ENCODE measurements around the gene ROR2. TPM values are rescaled to one million over a fixed set of nuclear protein-coding genes. Genes with fewer than 3 reads are reported as not detected.

ROR2 gene
- total and polyA plus RNA-seq, 2 experiments from 2014 or later: 8.1 to 18.8 TPM

DNA sequence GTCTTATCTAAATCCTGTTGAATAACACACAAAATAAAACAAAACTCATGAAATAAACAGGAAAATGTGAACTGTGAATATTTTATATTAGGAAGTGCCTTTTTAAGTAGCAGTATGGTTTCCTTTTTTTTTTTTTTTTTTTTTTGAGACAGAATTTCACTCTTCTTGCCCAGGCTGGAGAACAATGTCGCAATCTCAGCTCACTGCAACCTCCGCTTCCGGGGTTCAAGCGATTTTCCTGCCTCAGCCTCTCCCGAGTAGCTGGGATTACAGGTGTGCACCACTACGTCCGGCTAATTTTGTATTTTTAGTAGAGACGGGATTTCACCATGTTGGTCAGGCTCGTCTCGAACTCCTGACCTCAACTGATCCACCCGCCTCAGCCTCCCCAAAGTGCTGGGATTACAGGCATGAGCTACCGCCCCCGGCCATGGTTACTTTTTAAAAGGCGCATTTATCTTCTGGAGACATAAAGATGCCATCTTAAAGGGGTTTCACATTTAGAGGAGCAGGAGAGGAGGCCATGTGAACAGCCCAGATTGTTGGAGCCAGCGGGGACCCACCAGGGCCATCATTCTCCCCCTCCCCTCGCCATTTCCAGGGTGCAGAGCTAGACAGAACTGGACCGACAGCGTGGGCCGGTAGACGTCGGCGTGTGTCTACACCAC, 64.1 kb downstream of the ROR2 start:
- Mint-ChIP-seq H3K4me3 (peak overlapping the region; percentile 59), H3K9me3 (no peaks in the 10 kb centered on the region), H3K27ac (no peak overlapping the region), H3K4me1 (peaks cover 45% of the 10 kb centered on the region), H3K36me3 (ENCODE audit: low read depth) (peaks cover 8% of the 10 kb centered on the region), H3K27me3 (ENCODE audit: insufficient read depth, low read depth, poor library complexity) (peaks cover 49% of the 10 kb centered on the region)
- Histone ChIP-seq H3K4me3 (peak overlapping the region; percentile 36; the same call in 1 of the 2 replicates), H3K79me2 (replicated peaks; ENCODE audit: insufficient read depth) (no peaks in the 10 kb centered on the region), H3K9me2 (ENCODE audit: insufficient read depth) (no peaks in the 10 kb centered on the region), H3F3A (replicated peaks; ENCODE audit: low read depth) (no peaks in the 10 kb centered on the region), H3K4me1 (ENCODE audit: insufficient read depth) (peaks cover 44% of the 10 kb centered on the region), H3K36me3 (ENCODE audit: insufficient read depth) (no peaks in the 10 kb centered on the region), H2AFZ (no peak overlapping the region), H4K20me1 (replicated peaks; ENCODE audit: insufficient read depth) (0 out of 2 replicates have a peak, but pooled peaks cover 2% of the 10 kb centered on the region), H3K27me3 (ENCODE audit: insufficient read depth) (peaks cover 35% of the 10 kb centered on the region), H3K27ac (ENCODE audit: low read depth) (no peak overlapping the region), H3K4me2 (peak overlapping the region; percentile 59)
- ATAC-seq (peak; percentile 20), DNase-seq (ENCODE audit: low spot score) (no peak)
- TF ChIP-seq, protein P1, sequence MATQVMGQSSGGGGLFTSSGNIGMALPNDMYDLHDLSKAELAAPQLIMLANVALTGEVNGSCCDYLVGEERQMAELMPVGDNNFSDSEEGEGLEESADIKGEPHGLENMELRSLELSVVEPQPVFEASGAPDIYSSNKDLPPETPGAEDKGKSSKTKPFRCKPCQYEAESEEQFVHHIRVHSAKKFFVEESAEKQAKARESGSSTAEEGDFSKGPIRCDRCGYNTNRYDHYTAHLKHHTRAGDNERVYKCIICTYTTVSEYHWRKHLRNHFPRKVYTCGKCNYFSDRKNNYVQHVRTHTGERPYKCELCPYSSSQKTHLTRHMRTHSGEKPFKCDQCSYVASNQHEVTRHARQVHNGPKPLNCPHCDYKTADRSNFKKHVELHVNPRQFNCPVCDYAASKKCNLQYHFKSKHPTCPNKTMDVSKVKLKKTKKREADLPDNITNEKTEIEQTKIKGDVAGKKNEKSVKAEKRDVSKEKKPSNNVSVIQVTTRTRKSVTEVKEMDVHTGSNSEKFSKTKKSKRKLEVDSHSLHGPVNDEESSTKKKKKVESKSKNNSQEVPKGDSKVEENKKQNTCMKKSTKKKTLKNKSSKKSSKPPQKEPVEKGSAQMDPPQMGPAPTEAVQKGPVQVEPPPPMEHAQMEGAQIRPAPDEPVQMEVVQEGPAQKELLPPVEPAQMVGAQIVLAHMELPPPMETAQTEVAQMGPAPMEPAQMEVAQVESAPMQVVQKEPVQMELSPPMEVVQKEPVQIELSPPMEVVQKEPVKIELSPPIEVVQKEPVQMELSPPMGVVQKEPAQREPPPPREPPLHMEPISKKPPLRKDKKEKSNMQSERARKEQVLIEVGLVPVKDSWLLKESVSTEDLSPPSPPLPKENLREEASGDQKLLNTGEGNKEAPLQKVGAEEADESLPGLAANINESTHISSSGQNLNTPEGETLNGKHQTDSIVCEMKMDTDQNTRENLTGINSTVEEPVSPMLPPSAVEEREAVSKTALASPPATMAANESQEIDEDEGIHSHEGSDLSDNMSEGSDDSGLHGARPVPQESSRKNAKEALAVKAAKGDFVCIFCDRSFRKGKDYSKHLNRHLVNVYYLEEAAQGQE (IDR thresholded peaks at IDR 0.05; ENCODE audit: unreplicated experiment): no peak
- TF ChIP-seq CREB1 (CRISPR knock-in tag; IDR thresholded peaks at IDR 0.05; ENCODE audit: low read depth): no peak
- TF ChIP-seq, protein P2, sequence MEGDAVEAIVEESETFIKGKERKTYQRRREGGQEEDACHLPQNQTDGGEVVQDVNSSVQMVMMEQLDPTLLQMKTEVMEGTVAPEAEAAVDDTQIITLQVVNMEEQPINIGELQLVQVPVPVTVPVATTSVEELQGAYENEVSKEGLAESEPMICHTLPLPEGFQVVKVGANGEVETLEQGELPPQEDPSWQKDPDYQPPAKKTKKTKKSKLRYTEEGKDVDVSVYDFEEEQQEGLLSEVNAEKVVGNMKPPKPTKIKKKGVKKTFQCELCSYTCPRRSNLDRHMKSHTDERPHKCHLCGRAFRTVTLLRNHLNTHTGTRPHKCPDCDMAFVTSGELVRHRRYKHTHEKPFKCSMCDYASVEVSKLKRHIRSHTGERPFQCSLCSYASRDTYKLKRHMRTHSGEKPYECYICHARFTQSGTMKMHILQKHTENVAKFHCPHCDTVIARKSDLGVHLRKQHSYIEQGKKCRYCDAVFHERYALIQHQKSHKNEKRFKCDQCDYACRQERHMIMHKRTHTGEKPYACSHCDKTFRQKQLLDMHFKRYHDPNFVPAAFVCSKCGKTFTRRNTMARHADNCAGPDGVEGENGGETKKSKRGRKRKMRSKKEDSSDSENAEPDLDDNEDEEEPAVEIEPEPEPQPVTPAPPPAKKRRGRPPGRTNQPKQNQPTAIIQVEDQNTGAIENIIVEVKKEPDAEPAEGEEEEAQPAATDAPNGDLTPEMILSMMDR (conservative IDR thresholded peaks at IDR 0.05; ENCODE audit: low read depth in 2 of 2): no peak
- no peak for TF ChIP-seq POLR2AphosphoS5 (IDR thresholded peaks at IDR 0.05; ENCODE audit: low read depth)

DNA sequence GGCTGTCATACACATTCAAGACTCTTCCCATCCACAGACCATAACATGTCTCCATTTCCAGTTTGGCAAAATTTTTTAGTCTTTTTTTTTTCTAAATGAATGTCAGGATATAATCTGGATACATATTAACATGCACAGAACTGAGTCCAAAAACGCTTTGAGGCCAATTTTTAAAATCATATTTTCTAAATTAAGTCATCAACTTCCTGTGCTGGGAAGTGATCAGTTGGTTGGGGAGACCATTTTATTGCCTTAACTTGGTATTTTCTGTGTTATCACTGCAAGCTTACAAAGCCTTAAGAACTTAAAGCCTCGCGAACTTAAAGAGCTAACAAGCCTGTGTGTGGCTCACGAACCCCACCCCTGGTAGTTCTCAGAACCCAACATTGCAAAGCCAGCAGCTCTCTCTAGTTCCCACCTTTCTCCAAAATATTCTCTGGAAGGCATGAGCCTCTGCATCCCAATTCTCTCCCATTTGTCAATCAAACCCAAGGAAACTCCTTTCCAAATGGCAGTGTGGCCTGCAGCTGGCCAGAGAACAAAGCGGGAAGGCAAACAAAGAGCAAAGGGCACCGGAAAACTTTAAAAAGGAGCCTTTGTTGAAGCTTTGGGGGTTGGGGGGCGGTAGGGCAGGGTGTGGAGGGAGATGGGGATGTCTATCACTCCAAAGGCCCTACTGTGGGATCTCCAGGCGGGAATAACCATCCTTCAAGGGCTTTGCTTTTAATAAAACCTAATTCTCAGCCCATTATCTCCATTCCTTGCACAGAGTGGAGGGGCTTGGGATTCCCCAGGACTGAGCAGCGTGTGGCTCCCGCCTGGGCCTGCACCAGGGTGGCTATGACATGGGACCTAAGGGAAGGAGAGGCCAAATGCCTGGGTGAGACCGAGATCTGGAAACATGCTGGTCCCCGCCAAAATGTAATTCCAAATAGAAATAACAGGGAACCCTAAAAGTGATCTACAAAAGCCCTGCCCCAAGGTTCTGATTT, 65.0 kb downstream of the ROR2 start:
- Histone ChIP-seq H3K9me2 (ENCODE audit: insufficient read depth) (0 out of 2 replicates have a peak, but pooled peaks cover 6% of the 10 kb centered on the region), H3K79me2 (replicated peaks; ENCODE audit: insufficient read depth) (no peaks in the 10 kb centered on the region), H3K27me3 (ENCODE audit: insufficient read depth) (peaks cover 35% of the 10 kb centered on the region), H3K4me1 (ENCODE audit: insufficient read depth) (peaks cover 35% of the 10 kb centered on the region), H4K20me1 (replicated peaks; ENCODE audit: insufficient read depth) (0 out of 2 replicates have a peak, but pooled peaks cover 2% of the 10 kb centered on the region), H3K27ac (ENCODE audit: low read depth) (no peak overlapping the region), H3K4me3 (0 out of 2 replicates have a peak overlapping the region, but pooled peaks have one; percentile 8), H2AFZ (no peak overlapping the region), H3K4me2 (peak overlapping the region; percentile 59), H3F3A (replicated peaks; ENCODE audit: low read depth) (no peaks in the 10 kb centered on the region), H3K36me3 (ENCODE audit: insufficient read depth) (no peaks in the 10 kb centered on the region)
- Mint-ChIP-seq H3K27me3 (ENCODE audit: insufficient read depth, low read depth, poor library complexity) (peaks cover 49% of the 10 kb centered on the region), H3K36me3 (ENCODE audit: low read depth) (peaks cover 8% of the 10 kb centered on the region), H3K9me3 (no peaks in the 10 kb centered on the region), H3K27ac (no peak overlapping the region), H3K4me1 (peaks cover 37% of the 10 kb centered on the region), H3K4me3 (peak overlapping the region; percentile 34; the same call in 2 of the 3 replicates)
- peak; percentile 58 for ATAC-seq
- TF ChIP-seq, protein P1 (IDR thresholded peaks at IDR 0.05; ENCODE audit: unreplicated experiment): no peak
- TF ChIP-seq, protein P3, sequence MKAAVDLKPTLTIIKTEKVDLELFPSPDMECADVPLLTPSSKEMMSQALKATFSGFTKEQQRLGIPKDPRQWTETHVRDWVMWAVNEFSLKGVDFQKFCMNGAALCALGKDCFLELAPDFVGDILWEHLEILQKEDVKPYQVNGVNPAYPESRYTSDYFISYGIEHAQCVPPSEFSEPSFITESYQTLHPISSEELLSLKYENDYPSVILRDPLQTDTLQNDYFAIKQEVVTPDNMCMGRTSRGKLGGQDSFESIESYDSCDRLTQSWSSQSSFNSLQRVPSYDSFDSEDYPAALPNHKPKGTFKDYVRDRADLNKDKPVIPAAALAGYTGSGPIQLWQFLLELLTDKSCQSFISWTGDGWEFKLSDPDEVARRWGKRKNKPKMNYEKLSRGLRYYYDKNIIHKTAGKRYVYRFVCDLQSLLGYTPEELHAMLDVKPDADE (IDR thresholded peaks at IDR 0.05): 0 out of 2 replicates have a peak, but pooled peaks have one; percentile 41
- peak; percentile 78 for DNase-seq (ENCODE audit: low spot score)

Data from GM23338 (cell line).